Trophoblast cell (in vitro differentiated cells and primary cell): Measurements from ENCODE around the gene OPRM1.

Source experiments
- DNase-seq, 2 donors: peaks; one replicate each; pipeline ENCODE4 v3.0.0-alpha.2; 2016
- H2AFZ ChIP-seq: 2 replicates; pipeline ENCODE4 v1.6.1; 2013; ENCODE audit warnings: low read length, moderate library complexity, mild to moderate bottlenecking; ENCODE audit not compliant: insufficient read depth, poor library complexity
- H2AK5ac ChIP-seq: 2 replicates; pipeline ENCODE4 v1.6.1; 2013; ENCODE audit warnings: mild to moderate bottlenecking, low read length
- H2BK120ac ChIP-seq: 2 replicates; pipeline ENCODE4 v1.6.1; 2013; ENCODE audit warnings: low read length, mild to moderate bottlenecking, moderate library complexity; ENCODE audit not compliant: insufficient read depth, poor library complexity
- H2BK12ac ChIP-seq: 2 replicates; pipeline ENCODE4 v1.6.1; 2013; ENCODE audit warnings: mild to moderate bottlenecking, low read length, moderate library complexity
- H2BK5ac ChIP-seq: 2 replicates; pipeline ENCODE4 v1.6.1; 2013; ENCODE audit warnings: low read length, low read depth, moderate library complexity, mild to moderate bottlenecking; ENCODE audit not compliant: poor library complexity
- H3K14ac ChIP-seq: 2 replicates; pipeline ENCODE4 v1.6.1; 2013; ENCODE audit warnings: mild to moderate bottlenecking, low read length
- H3K18ac ChIP-seq: 2 replicates; pipeline ENCODE4 v1.6.1; 2013; ENCODE audit warnings: mild to moderate bottlenecking, low read length
- H3K23ac ChIP-seq: 2 replicates; pipeline ENCODE4 v1.6.1; 2013; ENCODE audit warnings: low read length
- H3K27ac ChIP-seq: 2 replicates; pipeline ENCODE4 v1.5.1; 2013; ENCODE audit warnings: low read depth, mild to moderate bottlenecking, inconsistent platforms, low read length, moderate library complexity
- H3K27me3 ChIP-seq: 2 replicates; pipeline ENCODE4 v1.6.1; 2013; ENCODE audit warnings: inconsistent platforms, mild to moderate bottlenecking, low read length, moderate library complexity; ENCODE audit not compliant: insufficient read depth
- H3K36me3 ChIP-seq, 2 experiments: 1 replicate in 1 of 2; 2 replicates in 1 of 2; pipeline ENCODE4 v1.6.1; 2013; ENCODE audit warnings: low read length in 2 of 2, mild to moderate bottlenecking in 2 of 2, moderate library complexity in 1 of 2; ENCODE audit not compliant: insufficient read depth in 2 of 2, control insufficient read depth in 1 of 2
- H3K4ac ChIP-seq: 2 replicates; pipeline ENCODE4 v1.6.1; 2013; ENCODE audit warnings: low read depth, mild to moderate bottlenecking, low read length, moderate library complexity
- H3K4me1 ChIP-seq, 2 experiments: 1 replicate in 1 of 2; 2 replicates in 1 of 2; pipeline ENCODE4 v1.6.1; 2013; ENCODE audit warnings: low read length in 2 of 2, mild to moderate bottlenecking in 2 of 2, moderate library complexity in 1 of 2; ENCODE audit not compliant: insufficient read depth in 2 of 2, control insufficient read depth in 1 of 2
- H3K4me2 ChIP-seq: 2 replicates; pipeline ENCODE4 v1.6.1; 2013; ENCODE audit warnings: inconsistent platforms, mild to moderate bottlenecking, low read length, moderate library complexity
- H3K4me3 ChIP-seq: 2 replicates; pipeline ENCODE4 v1.5.1; 2013; ENCODE audit warnings: mild to moderate bottlenecking, low read depth, low read length, inconsistent platforms
- H3K79me1 ChIP-seq: one replicate; pipeline ENCODE4 v1.6.1; 2013; ENCODE audit warnings: low read length
- H3K79me2 ChIP-seq: 2 replicates; pipeline ENCODE4 v1.6.1; 2013; ENCODE audit warnings: low read length, mild to moderate bottlenecking; ENCODE audit not compliant: control insufficient read depth, insufficient read depth, poor library complexity
- H3K9ac ChIP-seq: 2 replicates; pipeline ENCODE4 v1.6.1; 2013; ENCODE audit warnings: mild to moderate bottlenecking, low read length
- H3K9me3 ChIP-seq: 2 replicates; pipeline ENCODE4 v1.6.1; 2013; ENCODE audit warnings: low read depth, mild to moderate bottlenecking, control low read depth, inconsistent platforms, low read length; ENCODE audit not compliant: insufficient read depth
- H4K12ac ChIP-seq: 2 replicates; pipeline ENCODE4 v1.6.1; 2013; ENCODE audit warnings: low read depth, mild to moderate bottlenecking, low read length, moderate library complexity
- H4K8ac ChIP-seq: 2 replicates; pipeline ENCODE4 v1.6.1; 2013; ENCODE audit warnings: low read depth, mild to moderate bottlenecking, low read length, moderate library complexity
- H4K91ac ChIP-seq: one replicate; pipeline ENCODE4 v1.6.1; 2013; ENCODE audit warnings: low read depth, mild to moderate bottlenecking, low read length, moderate library complexity
- WGBS: extraction: QIAGEN DNeasy Blood & Tissue Kit; methylation state at CpG from one replicate; pipeline ENCODE4 v1.1.7; 2013; ENCODE audit warnings: missing lambda C conversion rate; ENCODE audit not compliant: insufficient read length, insufficient coverage; ENCODE audit errors: extremely low coverage; 5-methylcytosine and 5-hydroxymethylcytosine counted together

The OPRM1 gene

GRCh38 chr6:154012852-154013251 lies 26.2 kb upstream of the OPRM1 start:
- no peak overlapping the region for H3K23ac ChIP-seq
- H3K79me2 ChIP-seq = no peaks in the 10 kb centered on the region
- H3K4me2 ChIP-seq = no peak overlapping the region
- no peak overlapping the region for H2BK120ac ChIP-seq
- no CpG with 5 or more reads among the region's 2 CpGs for WGBS
- H2AFZ ChIP-seq = no peak overlapping the region
- no peaks in the 10 kb centered on the region for H3K79me1 ChIP-seq
- H4K12ac ChIP-seq = no peak overlapping the region
- no peak overlapping the region for H3K18ac ChIP-seq
- H3K9me3 ChIP-seq = no peaks in the 10 kb centered on the region
- no peak overlapping the region for H3K4me3 ChIP-seq
- no peaks in the 10 kb centered on the region for H3K36me3 ChIP-seq
- H4K8ac ChIP-seq = no peak overlapping the region
- H3K4ac ChIP-seq = no peak overlapping the region
- DNase-seq = no peak
- no peak overlapping the region for H3K9ac ChIP-seq
- H3K27me3 ChIP-seq = no peaks in the 10 kb centered on the region
- H2BK5ac ChIP-seq = no peak overlapping the region
- no peak overlapping the region for H2BK12ac ChIP-seq
- no peak overlapping the region for H3K14ac ChIP-seq
- H2AK5ac ChIP-seq = no peak overlapping the region
- no peak overlapping the region for H4K91ac ChIP-seq
- H3K27ac ChIP-seq = no peak overlapping the region
- H3K4me1 ChIP-seq = no peaks in the 10 kb centered on the region

DNA sequence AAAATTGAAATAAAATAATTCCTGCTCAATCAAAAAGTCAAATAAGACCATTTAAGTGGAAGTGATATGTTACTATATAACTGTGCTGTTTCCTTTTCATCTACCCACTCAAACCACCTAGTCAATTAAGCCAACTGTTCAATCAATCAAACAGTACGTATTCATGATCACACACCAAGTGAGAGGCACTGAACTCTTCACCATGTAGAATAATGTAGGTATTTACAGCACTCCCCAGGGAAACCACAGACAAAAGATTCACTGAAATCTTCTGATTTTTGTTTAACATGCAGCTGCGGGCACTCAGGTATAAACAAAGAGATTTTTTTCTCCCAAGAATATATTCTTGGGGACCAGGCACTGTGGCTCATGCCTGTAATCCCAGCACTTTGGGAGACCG lies 21.3 kb upstream of the OPRM1 start:
- Histone ChIP-seq H3K23ac (no peak overlapping the region), H2BK120ac (no peak overlapping the region), H4K8ac (no peak overlapping the region), H3K27me3 (no peaks in the 10 kb centered on the region), H3K18ac (no peak overlapping the region), H2AFZ (no peak overlapping the region), H2BK12ac (no peak overlapping the region), H2AK5ac (no peak overlapping the region), H3K36me3 (no peaks in the 10 kb centered on the region), H3K4ac (no peak overlapping the region), H3K9me3 (no peaks in the 10 kb centered on the region), H3K4me2 (no peak overlapping the region), H4K12ac (no peak overlapping the region), H3K79me2 (no peaks in the 10 kb centered on the region), H2BK5ac (no peak overlapping the region), H3K14ac (no peak overlapping the region), H3K4me1 (no peaks in the 10 kb centered on the region), H3K9ac (no peak overlapping the region), H3K4me3 (no peak overlapping the region), H3K79me1 (no peaks in the 10 kb centered on the region), H3K27ac (no peak overlapping the region), H4K91ac (no peak overlapping the region)
- no CpG with 5 or more reads among the region's 3 CpGs for whole genome bisulfite sequencing
- DNase-seq = no peak

DNA sequence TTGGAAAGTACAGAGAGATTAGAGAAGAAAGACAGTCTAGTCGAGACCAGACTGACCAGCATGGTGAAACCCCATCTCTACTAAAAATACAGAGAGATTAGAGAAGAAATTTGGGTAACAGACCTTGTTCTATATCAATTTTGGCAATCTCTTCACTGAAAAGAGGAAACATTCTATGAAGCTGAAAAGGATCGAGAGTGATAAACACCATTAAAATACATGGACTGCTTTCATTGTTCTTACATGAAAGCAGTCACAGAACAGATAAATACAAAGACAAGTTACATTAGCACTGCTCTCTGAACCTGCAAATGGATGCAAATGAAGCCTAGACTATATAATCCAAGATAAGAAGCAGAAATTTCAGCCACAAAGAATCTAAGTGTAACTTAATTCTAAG lies 8.4 kb upstream of the OPRM1 start:
- Histone ChIP-seq H3K27me3 (no peaks in the 10 kb centered on the region), H3K79me2 (no peaks in the 10 kb centered on the region), H2BK12ac (no peak overlapping the region), H3K23ac (no peak overlapping the region), H2BK120ac (no peak overlapping the region), H2AK5ac (no peak overlapping the region), H3K9me3 (peaks cover 1% of the 10 kb centered on the region), H3K4ac (no peak overlapping the region), H2AFZ (no peak overlapping the region), H3K9ac (no peak overlapping the region), H3K18ac (no peak overlapping the region), H3K14ac (no peak overlapping the region), H3K79me1 (no peaks in the 10 kb centered on the region), H4K12ac (no peak overlapping the region), H3K4me2 (no peak overlapping the region), H3K4me3 (no peak overlapping the region), H3K4me1 (no peaks in the 10 kb centered on the region), H3K36me3 (no peaks in the 10 kb centered on the region), H4K91ac (no peak overlapping the region), H3K27ac (no peak overlapping the region), H4K8ac (no peak overlapping the region), H2BK5ac (no peak overlapping the region)
- no CpG with 5 or more reads among the region's 2 CpGs for WGBS
- DNase-seq = no peak

GRCh38 chr6:154041001-154041400 lies 2.0 kb downstream of the OPRM1 start:
- Histone ChIP-seq H2AFZ (no peak overlapping the region), H3K79me1 (no peaks in the 10 kb centered on the region), H3K27me3 (peaks cover 2% of the 10 kb centered on the region), H3K14ac (no peak overlapping the region), H4K12ac (no peak overlapping the region), H3K4me3 (no peak overlapping the region), H3K4me2 (no peak overlapping the region), H3K27ac (no peak overlapping the region), H4K8ac (no peak overlapping the region), H3K36me3 (no peaks in the 10 kb centered on the region), H2AK5ac (no peak overlapping the region), H3K4me1 (peaks cover 0 to 5% of the 10 kb centered on the region in 2 experiments), H2BK5ac (no peak overlapping the region), H4K91ac (no peak overlapping the region), H3K23ac (no peak overlapping the region), H3K79me2 (no peaks in the 10 kb centered on the region), H2BK120ac (no peak overlapping the region), H3K9ac (no peak overlapping the region), H3K4ac (no peak overlapping the region), H2BK12ac (no peak overlapping the region), H3K9me3 (no peaks in the 10 kb centered on the region), H3K18ac (no peak overlapping the region)
- WGBS = no CpG with 5 or more reads among the region's 2 CpGs
- DNase-seq = no peak
